MM.1S (cell line): ENCODE measurements around the gene CDC123.

Source experiments
- DNase-seq: peaks from one replicate; pipeline ENCODE4 v3.0.0-alpha.2; 2015
- H2AFZ ChIP-seq: fragments of 300-600 bp; sonication (generic); 2 replicates; pipeline ENCODE4 v1.6.0; 2016; ENCODE audit warnings: antibody characterized with exemption, low read length
- H3F3A ChIP-seq: fragments of 300-600 bp; sonication (generic); 2 replicates; pipeline ENCODE4 v1.6.1; 2016; ENCODE audit warnings: mild to moderate bottlenecking, antibody characterized with exemption, low read length, moderate library complexity, mixed read lengths; ENCODE audit not compliant: insufficient read depth
- H3K27ac ChIP-seq: fragments of 300-600 bp; sonication (generic); 2 replicates; pipeline ENCODE4 v1.5.1; 2016; ENCODE audit warnings: mild to moderate bottlenecking, low read length
- H3K27me3 ChIP-seq: fragments of 300-600 bp; sonication (generic); replicated peaks from 2 replicates; pipeline ENCODE4 v1.6.0; 2016; ENCODE audit warnings: low read length; ENCODE audit not compliant: insufficient read depth
- H3K36me3 ChIP-seq: fragments of 300-600 bp; sonication (generic); replicated peaks from 2 replicates; pipeline ENCODE4 v1.6.1; 2016; ENCODE audit warnings: mild to moderate bottlenecking, low read length, mixed read lengths; ENCODE audit not compliant: insufficient read depth
- H3K4me1 ChIP-seq: fragments of 300-600 bp; sonication (generic); 2 replicates; pipeline ENCODE4 v1.6.1; 2016; ENCODE audit warnings: low read length, mixed read lengths
- H3K4me2 ChIP-seq: fragments of 300-600 bp; sonication (generic); 2 replicates; pipeline ENCODE4 v1.6.0; 2016; ENCODE audit warnings: low read depth, low read length
- H3K4me3 ChIP-seq: fragments of 300-600 bp; sonication (generic); 2 replicates; pipeline ENCODE4 v1.5.1; 2016; ENCODE audit warnings: low read length, mixed read lengths
- H3K79me2 ChIP-seq: fragments of 300-600 bp; sonication (generic); 2 replicates; pipeline ENCODE4 v1.6.1; 2016; ENCODE audit warnings: mixed run types, low read length, mixed read lengths
- H3K9ac ChIP-seq: fragments of 300-600 bp; sonication (generic); 2 replicates; pipeline ENCODE4 v1.6.1; 2016; ENCODE audit warnings: low read length, mixed read lengths
- H3K9me2 ChIP-seq: fragments of 300-600 bp; sonication (generic); replicated peaks from 2 replicates; pipeline ENCODE4 v1.6.1; 2016; ENCODE audit warnings: mild to moderate bottlenecking, low read length, mixed read lengths; ENCODE audit not compliant: insufficient read depth
- H3K9me3 ChIP-seq: fragments of 300-600 bp; sonication (generic); replicated peaks from 2 replicates; pipeline ENCODE4 v1.6.1; 2016; ENCODE audit warnings: mild to moderate bottlenecking, low read length, mixed read lengths; ENCODE audit not compliant: insufficient read depth
- H4K20me1 ChIP-seq: fragments of 300-600 bp; sonication (generic); 2 replicates; pipeline ENCODE4 v1.6.1; 2016; ENCODE audit warnings: mild to moderate bottlenecking, low read length, moderate library complexity, mixed read lengths; ENCODE audit not compliant: insufficient read depth
- EZH2 ChIP-seq: fragments of 300-600 bp; sonication (generic); optimal IDR thresholded peaks from 2 replicates; pipeline ENCODE3; 2017; ENCODE audit warnings: low read depth, mild to moderate bottlenecking, antibody characterized with exemption, low read length, mixed read lengths
- EZH2phosphoT487 ChIP-seq: fragments of 300-600 bp; sonication (generic); IDR thresholded peaks from 2 replicates; pipeline ENCODE4 v1.6.1; 2018; ENCODE audit warnings: antibody characterized with exemption, low read length
- TF ChIP-seq, protein P1 (sequence below): fragments of 300-600 bp; sonication (generic); IDR thresholded peaks from 2 replicates; pipeline ENCODE4 v1.5.1; 2016; ENCODE audit warnings: antibody characterized with exemption, low read length, mixed read lengths

The CDC123 gene

DNA sequence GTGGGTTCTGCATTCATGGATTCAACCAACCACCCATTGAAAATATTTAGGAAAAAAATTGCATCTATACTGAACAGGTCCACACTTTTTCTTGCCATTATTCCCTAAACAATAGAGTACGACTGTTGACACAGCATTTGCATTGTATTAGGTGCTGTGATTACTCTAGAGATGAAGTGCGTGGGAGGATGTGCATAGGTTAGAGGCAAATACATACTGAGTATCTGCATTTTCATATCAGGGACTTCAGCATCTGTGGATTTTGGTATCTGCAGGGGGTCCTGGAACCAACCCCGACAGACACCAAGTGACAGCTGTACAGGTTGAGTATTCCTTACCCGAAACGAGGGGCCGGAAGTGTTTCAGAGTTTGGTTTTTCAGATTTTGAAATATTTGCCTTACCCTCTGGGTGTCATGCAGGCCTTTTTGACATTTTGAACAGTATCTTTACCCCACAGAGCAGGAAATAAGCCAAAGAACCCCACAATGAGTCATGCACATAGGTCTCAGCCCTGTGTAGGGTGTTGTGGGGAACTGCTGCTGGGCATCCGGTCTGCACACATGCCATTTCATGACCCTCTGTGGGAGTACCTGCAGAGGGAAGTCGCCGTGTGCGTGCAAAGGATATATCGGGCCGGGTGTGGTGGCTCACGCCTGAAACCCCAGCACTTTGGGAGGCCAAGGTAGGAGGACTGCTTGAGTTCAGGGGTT, 14.8 kb upstream of the CDC123 start:
- TF ChIP-seq, protein P1, sequence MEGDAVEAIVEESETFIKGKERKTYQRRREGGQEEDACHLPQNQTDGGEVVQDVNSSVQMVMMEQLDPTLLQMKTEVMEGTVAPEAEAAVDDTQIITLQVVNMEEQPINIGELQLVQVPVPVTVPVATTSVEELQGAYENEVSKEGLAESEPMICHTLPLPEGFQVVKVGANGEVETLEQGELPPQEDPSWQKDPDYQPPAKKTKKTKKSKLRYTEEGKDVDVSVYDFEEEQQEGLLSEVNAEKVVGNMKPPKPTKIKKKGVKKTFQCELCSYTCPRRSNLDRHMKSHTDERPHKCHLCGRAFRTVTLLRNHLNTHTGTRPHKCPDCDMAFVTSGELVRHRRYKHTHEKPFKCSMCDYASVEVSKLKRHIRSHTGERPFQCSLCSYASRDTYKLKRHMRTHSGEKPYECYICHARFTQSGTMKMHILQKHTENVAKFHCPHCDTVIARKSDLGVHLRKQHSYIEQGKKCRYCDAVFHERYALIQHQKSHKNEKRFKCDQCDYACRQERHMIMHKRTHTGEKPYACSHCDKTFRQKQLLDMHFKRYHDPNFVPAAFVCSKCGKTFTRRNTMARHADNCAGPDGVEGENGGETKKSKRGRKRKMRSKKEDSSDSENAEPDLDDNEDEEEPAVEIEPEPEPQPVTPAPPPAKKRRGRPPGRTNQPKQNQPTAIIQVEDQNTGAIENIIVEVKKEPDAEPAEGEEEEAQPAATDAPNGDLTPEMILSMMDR = no peak
- TF ChIP-seq EZH2phosphoT487 = no peak
- TF ChIP-seq EZH2 = no peak
- Histone ChIP-seq H3F3A (no peaks in the 10 kb centered on the region), H3K27ac (no peak overlapping the region), H3K9ac (no peak overlapping the region), H3K4me1 (no peaks in the 10 kb centered on the region), H3K4me3 (no peak overlapping the region), H3K4me2 (no peak overlapping the region), H3K9me3 (no peaks in the 10 kb centered on the region), H3K27me3 (no peaks in the 10 kb centered on the region), H3K36me3 (no peaks in the 10 kb centered on the region), H3K79me2 (no peaks in the 10 kb centered on the region), H3K9me2 (no peaks in the 10 kb centered on the region), H4K20me1 (no peaks in the 10 kb centered on the region), H2AFZ (no peak overlapping the region)
- no peak for DNase-seq

DNA sequence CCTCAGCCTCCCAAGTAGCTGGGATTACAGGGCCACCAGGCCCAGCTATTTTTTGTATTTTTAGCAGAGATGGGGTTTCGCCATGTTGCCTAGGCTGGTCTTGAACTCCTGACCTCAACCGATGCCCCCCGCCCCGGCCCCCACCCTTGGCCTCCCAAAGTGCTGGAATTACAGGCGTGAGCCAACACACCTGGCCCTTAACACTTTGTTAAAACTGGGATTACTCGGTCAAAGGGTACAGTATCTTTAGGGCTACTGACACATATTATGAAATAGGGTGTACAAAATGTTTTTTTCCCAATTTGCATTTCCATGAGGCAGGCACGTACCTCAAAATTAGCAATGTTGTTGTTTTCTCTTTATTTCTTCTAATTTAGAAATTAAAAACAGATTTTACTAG, 11.8 kb upstream of the CDC123 start:
- H3K4me2 ChIP-seq = no peak overlapping the region
- H3K4me3 ChIP-seq = no peak overlapping the region
- TF ChIP-seq, protein P1 = no peak
- no peak for TF ChIP-seq EZH2
- TF ChIP-seq EZH2phosphoT487 = no peak
- DNase-seq = no peak
- H3K9ac ChIP-seq = no peak overlapping the region
- H3K9me3 ChIP-seq = no peaks in the 10 kb centered on the region
- no peaks in the 10 kb centered on the region for H3K4me1 ChIP-seq
- peaks cover 12% of the 10 kb centered on the region; the same call in 1 of the 2 replicates for H3K79me2 ChIP-seq
- H4K20me1 ChIP-seq = no peaks in the 10 kb centered on the region
- no peaks in the 10 kb centered on the region for H3K36me3 ChIP-seq
- H3F3A ChIP-seq = no peaks in the 10 kb centered on the region
- no peak overlapping the region for H3K27ac ChIP-seq
- H3K27me3 ChIP-seq = no peaks in the 10 kb centered on the region
- no peaks in the 10 kb centered on the region for H3K9me2 ChIP-seq
- no peak overlapping the region for H2AFZ ChIP-seq

DNA sequence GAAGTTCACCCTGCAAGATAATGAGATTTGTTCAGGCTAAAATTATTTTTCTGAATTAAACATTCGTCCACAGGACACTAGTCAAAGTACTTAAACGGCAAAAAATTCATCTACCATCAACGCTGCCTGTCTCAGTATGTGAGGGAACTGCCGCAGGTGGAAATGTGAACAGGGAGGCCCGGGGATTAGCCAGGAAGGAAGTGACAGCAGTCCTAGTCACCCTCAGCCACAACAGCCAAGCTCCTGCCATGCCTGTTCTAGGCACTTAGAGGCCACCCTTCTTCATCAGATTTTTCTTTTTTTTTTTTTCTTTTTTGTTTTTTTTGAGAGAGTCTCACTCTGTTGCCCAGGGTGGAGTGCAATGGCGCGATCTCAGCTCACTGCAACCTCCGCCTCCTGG, 9.7 kb upstream of the CDC123 start:
- TF ChIP-seq EZH2 (no peak), EZH2phosphoT487 (no peak)
- TF ChIP-seq, protein P1 = no peak
- no peaks in the 10 kb centered on the region for H3K36me3 ChIP-seq
- H3F3A ChIP-seq = no peaks in the 10 kb centered on the region
- H3K9ac ChIP-seq = no peak overlapping the region
- DNase-seq = no peak
- no peaks in the 10 kb centered on the region for H4K20me1 ChIP-seq
- H3K4me3 ChIP-seq = no peak overlapping the region
- H3K4me1 ChIP-seq = no peaks in the 10 kb centered on the region
- H3K27ac ChIP-seq = no peak overlapping the region
- H3K4me2 ChIP-seq = no peak overlapping the region
- no peak overlapping the region for H2AFZ ChIP-seq
- H3K9me3 ChIP-seq = no peaks in the 10 kb centered on the region
- H3K27me3 ChIP-seq = no peaks in the 10 kb centered on the region
- peaks cover 31% of the 10 kb centered on the region for H3K79me2 ChIP-seq
- no peaks in the 10 kb centered on the region for H3K9me2 ChIP-seq
